OCI-LY3 (cell line): ENCODE data around the gene TIGIT.

ENCODE experiments used
- H2AFZ ChIP-seq: fragments of 200-600, 300-600 bp; shearing (Covaris generic); 2 replicates; pipeline ENCODE4 v1.6.0; 2014; ENCODE audit warnings: antibody characterized with exemption, low read depth, low read length
- H3K27ac ChIP-seq: fragments of 200-600, 300-600 bp; sonication (generic); 2 replicates; pipeline ENCODE4 v1.5.1; 2014; ENCODE audit warnings: mild to moderate bottlenecking, low read length, moderate library complexity, mixed read lengths
- H3K27me3 ChIP-seq: fragments of 200-600, 300-600 bp; sonication (generic); 2 replicates; pipeline ENCODE4 v1.6.1; 2014; ENCODE audit warnings: low read depth, low read length, mixed read lengths
- H3K36me3 ChIP-seq: fragments of 200-600, 300-600 bp; sonication (generic); replicated peaks from 2 replicates; pipeline ENCODE3; 2014; ENCODE audit warnings: low read depth, low read length, mixed read lengths
- H3K4me1 ChIP-seq: fragments of 300-600, 200-600 bp; sonication (generic); 2 replicates; pipeline ENCODE4 v1.6.1; 2014; ENCODE audit warnings: low read length, mixed read lengths
- H3K4me2 ChIP-seq: fragments of 200-600, 300-600 bp; sonication (generic); 2 replicates; pipeline ENCODE4 v1.6.1; 2014; ENCODE audit warnings: low read length, mixed read lengths
- H3K4me3 ChIP-seq: fragments of 300-600, 200-600 bp; sonication (generic); 2 replicates; pipeline ENCODE4 v1.5.1; 2014; ENCODE audit warnings: antibody characterized with exemption, mild to moderate bottlenecking, low read length, moderate library complexity
- H3K79me2 ChIP-seq: fragments of 300-600, 200-600 bp; shearing (Covaris generic); 2 replicates; pipeline ENCODE4 v1.6.1; 2014; ENCODE audit warnings: mild to moderate bottlenecking, low read length, mixed read lengths
- H3K9ac ChIP-seq: fragments of 300-600, 200-600 bp; shearing (Covaris generic); 2 replicates; pipeline ENCODE4 v1.6.0; 2014; ENCODE audit warnings: mild to moderate bottlenecking, low read length, moderate library complexity
- H3K9me3 ChIP-seq: fragments of 200-600, 300-600 bp; shearing (Covaris generic); 2 replicates; pipeline ENCODE4 v1.6.1; 2014; ENCODE audit warnings: low read length, mixed read lengths; ENCODE audit not compliant: insufficient read depth
- H4K20me1 ChIP-seq: fragments of 200-600, 300-600 bp; sonication (generic); 2 replicates; pipeline ENCODE4 v1.6.1; 2016; ENCODE audit warnings: low read length, mixed read lengths; ENCODE audit not compliant: insufficient read depth
- EZH2phosphoT487 ChIP-seq: fragments of 200-600 bp; shearing (Covaris generic); IDR thresholded peaks from 2 replicates; pipeline ENCODE4 v1.6.1; 2018; ENCODE audit warnings: antibody characterized with exemption, mixed run types, low read depth
- TF ChIP-seq, protein P1 (sequence below): fragments of 200-600, 300-600 bp; sonication (generic); IDR thresholded peaks from 2 replicates; pipeline ENCODE4 v1.5.1; 2014; ENCODE audit warnings: antibody characterized with exemption, low read length, low read depth

Gene TIGIT

DNA sequence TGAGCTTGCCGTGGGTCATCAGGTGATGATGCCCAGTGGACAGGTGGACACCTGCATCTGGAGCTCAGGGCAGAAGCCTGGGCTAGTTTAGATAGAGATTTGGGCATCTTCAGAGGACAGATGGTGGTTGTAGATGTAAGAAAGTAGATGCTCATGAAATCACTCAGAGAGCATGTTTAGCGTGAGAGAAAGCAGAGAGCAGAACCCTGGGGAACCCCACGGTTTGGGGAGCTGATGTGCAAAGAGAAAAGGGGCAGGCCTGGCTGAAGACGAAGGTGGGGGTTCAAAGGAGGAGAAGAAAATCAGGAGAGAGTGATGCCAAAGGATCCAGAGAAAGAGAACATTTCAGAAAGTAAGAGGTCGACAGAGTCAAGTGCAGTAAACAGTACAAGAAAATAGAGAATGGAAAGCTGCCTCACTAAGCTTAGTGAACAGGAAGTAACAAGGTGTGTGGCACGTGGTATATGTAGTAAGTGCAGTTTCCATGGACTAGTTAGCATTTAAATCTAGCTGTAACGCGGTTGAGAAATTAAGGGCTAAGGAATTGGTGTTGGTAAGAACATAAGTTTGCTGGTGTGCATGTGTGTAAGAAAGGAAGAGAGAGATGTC, 13.5 kb downstream of the TIGIT start:
- Histone ChIP-seq H4K20me1 (no peaks in the 10 kb centered on the region), H3K27me3 (no peaks in the 10 kb centered on the region), H3K79me2 (no peaks in the 10 kb centered on the region), H3K4me1 (peaks cover 32% of the 10 kb centered on the region), H3K9me3 (no peaks in the 10 kb centered on the region), H3K4me3 (no peak overlapping the region), H2AFZ (peak overlapping the region; percentile 70), H3K4me2 (peak overlapping the region; percentile 23; the same call in 1 of the 2 replicates), H3K36me3 (peaks cover 10% of the 10 kb centered on the region), H3K9ac (no peak overlapping the region), H3K27ac (no peak overlapping the region)
- TF ChIP-seq, protein P1, sequence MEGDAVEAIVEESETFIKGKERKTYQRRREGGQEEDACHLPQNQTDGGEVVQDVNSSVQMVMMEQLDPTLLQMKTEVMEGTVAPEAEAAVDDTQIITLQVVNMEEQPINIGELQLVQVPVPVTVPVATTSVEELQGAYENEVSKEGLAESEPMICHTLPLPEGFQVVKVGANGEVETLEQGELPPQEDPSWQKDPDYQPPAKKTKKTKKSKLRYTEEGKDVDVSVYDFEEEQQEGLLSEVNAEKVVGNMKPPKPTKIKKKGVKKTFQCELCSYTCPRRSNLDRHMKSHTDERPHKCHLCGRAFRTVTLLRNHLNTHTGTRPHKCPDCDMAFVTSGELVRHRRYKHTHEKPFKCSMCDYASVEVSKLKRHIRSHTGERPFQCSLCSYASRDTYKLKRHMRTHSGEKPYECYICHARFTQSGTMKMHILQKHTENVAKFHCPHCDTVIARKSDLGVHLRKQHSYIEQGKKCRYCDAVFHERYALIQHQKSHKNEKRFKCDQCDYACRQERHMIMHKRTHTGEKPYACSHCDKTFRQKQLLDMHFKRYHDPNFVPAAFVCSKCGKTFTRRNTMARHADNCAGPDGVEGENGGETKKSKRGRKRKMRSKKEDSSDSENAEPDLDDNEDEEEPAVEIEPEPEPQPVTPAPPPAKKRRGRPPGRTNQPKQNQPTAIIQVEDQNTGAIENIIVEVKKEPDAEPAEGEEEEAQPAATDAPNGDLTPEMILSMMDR, result no peak

GRCh38 chr3:114307832-114308231, 14.0 kb downstream of the TIGIT start:
- H3K4me1 ChIP-seq, result peaks cover 32% of the 10 kb centered on the region

GRCh38 chr3:114308377-114308776, 14.5 kb downstream of the TIGIT start:
- Histone ChIP-seq H4K20me1 (no peaks in the 10 kb centered on the region), H3K27ac (peak overlapping the region; percentile 44), H3K4me3 (no peak overlapping the region), H2AFZ (peak overlapping the region; percentile 96), H3K9ac (peak overlapping the region; percentile 15; the same call in 1 of the 2 replicates), H3K27me3 (no peaks in the 10 kb centered on the region), H3K4me2 (peak overlapping the region; percentile 36), H3K4me1 (peaks cover 32% of the 10 kb centered on the region), H3K36me3 (peaks cover 10% of the 10 kb centered on the region), H3K79me2 (no peaks in the 10 kb centered on the region), H3K9me3 (no peaks in the 10 kb centered on the region)
- TF ChIP-seq, protein P1, result no peak
- no peak for TF ChIP-seq EZH2phosphoT487

More at GRCh38 chr3:114307832-114308231, 14.0 kb downstream of the TIGIT start:
- no peaks in the 10 kb centered on the region for H3K27me3 ChIP-seq
- TF ChIP-seq, protein P1, result no peak
- TF ChIP-seq EZH2phosphoT487, result no peak
- no peak overlapping the region for H3K4me2 ChIP-seq
- H4K20me1 ChIP-seq, result no peaks in the 10 kb centered on the region
- H3K4me3 ChIP-seq, result no peak overlapping the region
- peaks cover 10% of the 10 kb centered on the region for H3K36me3 ChIP-seq
- H3K9ac ChIP-seq, result no peak overlapping the region
- H3K79me2 ChIP-seq, result no peaks in the 10 kb centered on the region
- H3K9me3 ChIP-seq, result no peaks in the 10 kb centered on the region
- H3K27ac ChIP-seq, result no peak overlapping the region
- H2AFZ ChIP-seq, result peak overlapping the region; percentile 70

DNA sequence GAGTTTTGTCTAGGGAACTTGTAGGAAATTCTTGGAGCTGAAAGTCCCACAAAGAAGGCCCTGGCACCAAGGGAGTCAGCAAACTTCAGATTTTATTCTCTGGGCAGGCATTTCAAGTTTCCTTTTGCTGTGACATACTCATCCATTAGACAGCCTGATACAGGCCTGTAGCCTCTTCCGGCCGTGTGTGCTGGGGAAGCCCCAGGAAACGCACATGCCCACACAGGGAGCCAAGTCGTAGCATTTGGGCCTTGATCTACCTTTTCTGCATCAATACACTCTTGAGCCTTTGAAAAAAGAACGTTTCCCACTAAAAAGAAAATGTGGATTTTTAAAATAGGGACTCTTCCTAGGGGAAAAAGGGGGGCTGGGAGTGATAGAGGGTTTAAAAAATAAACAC, 15.0 kb downstream of the TIGIT start:
- Histone ChIP-seq H3K4me3 (no peak overlapping the region), H3K4me2 (peak overlapping the region; percentile 36), H4K20me1 (no peaks in the 10 kb centered on the region), H3K27me3 (no peaks in the 10 kb centered on the region), H2AFZ (peak overlapping the region; percentile 96), H3K36me3 (peaks cover 10% of the 10 kb centered on the region), H3K27ac (peak overlapping the region; percentile 44), H3K4me1 (peaks cover 32% of the 10 kb centered on the region), H3K9ac (peak overlapping the region; percentile 15; the same call in 1 of the 2 replicates), H3K9me3 (no peaks in the 10 kb centered on the region), H3K79me2 (no peaks in the 10 kb centered on the region)
- TF ChIP-seq EZH2phosphoT487, result no peak
- TF ChIP-seq, protein P1, result no peak
